GM12865 (cell line): ENCODE data around the gene DDI1.
"Not testable (repeated sequence)": the region's sequence is repeated elsewhere in the genome, so short reads cannot be mapped to it uniquely, and the experiment has no call there.

Experiments
- DNase-seq: peaks from one replicate; pipeline ENCODE4 v3.0.0; 2010; ENCODE audit warnings: low read depth
- H3K4me3 ChIP-seq: 2 replicates; pipeline ENCODE4 v1.5.1; 2011; ENCODE audit warnings: mild to moderate bottlenecking, low read depth, low read length, control low read depth
- CTCF ChIP-seq: IDR thresholded peaks from 2 replicates; pipeline ENCODE4 v1.5.1; 2011; ENCODE audit warnings: low read length, control low read depth, low read depth, inconsistent platforms; ENCODE audit not compliant: insufficient read depth; ENCODE audit errors: missing control alignments

Gene DDI1

GRCh38 chr11:104033561-104033960 is 2.9 kb upstream of the DDI1 start:
- DNase-seq, result no peak
- no peak for TF ChIP-seq CTCF
- no peak overlapping the region for H3K4me3 ChIP-seq

- no peak for DNase-seq
- no peak for TF ChIP-seq CTCF
- H3K4me3 ChIP-seq, result no peak overlapping the region
Measured at GRCh38 chr11:104036995-104037394, 555 bp downstream of the DDI1 start.

GRCh38 chr11:104041792-104042191 is 5.4 kb downstream of the DDI1 start:
- no peak for DNase-seq
- no peak overlapping the region for H3K4me3 ChIP-seq
- TF ChIP-seq CTCF, result no peak

GRCh38 chr11:104043142-104043541 is 6.7 kb downstream of the DDI1 start:
- TF ChIP-seq CTCF, result no peak
- H3K4me3 ChIP-seq, result no peak overlapping the region
- no peak for DNase-seq

- no peak overlapping the region for H3K4me3 ChIP-seq
- no peak for TF ChIP-seq CTCF
- no peak for DNase-seq
Measured at GRCh38 chr11:104043678-104044239, 7.3 kb downstream of the DDI1 start.

GRCh38 chr11:104046331-104046730 is 9.9 kb downstream of the DDI1 start:
- DNase-seq, result no peak
- H3K4me3 ChIP-seq, result no peak overlapping the region
- no peak for TF ChIP-seq CTCF

GRCh38 chr11:104046858-104047257 is 10.4 kb downstream of the DDI1 start:
- not testable (repeated sequence) for DNase-seq, H3K4me3 ChIP-seq

- no peak for DNase-seq
- no peak for TF ChIP-seq CTCF
- no peak overlapping the region for H3K4me3 ChIP-seq
Measured at GRCh38 chr11:104049116-104049515, 12.7 kb downstream of the DDI1 start.
